Measurements from ENCODE around the gene CASKIN1. TPM values are rescaled to one million over a fixed set of nuclear protein-coding genes. Genes with fewer than 3 reads are reported as not detected.

The CASKIN1 gene
- polyA plus RNA-seq, 1 donor (not counting 4 experiments of a cell fraction or from before 2014, with no cell fraction given) = 0.04 TPM

DNA sequence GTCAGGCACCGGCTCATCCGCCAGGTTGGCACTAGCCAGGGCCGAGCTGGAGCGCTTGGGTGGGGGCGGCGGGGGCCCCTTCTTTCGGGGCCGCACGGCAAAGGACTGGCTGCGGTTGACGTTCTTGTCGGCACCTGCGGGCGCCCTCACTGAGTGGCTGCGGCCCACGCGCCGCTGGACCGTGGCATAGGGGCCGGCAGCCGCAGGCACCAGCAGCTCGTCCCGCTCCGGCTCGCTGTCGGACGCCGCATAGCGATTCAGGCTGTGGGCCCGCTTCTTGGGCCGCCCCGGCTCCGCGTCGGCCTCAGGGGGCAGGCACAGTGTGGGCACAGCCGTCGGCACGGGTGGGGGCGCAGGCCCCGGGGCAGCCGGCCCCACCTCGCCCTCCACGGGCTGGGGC, 15.9 kb downstream of the CASKIN1 start:
- H3K36me3 ChIP-seq (ENCODE audit: control insufficient read depth in 2 of 2, extremely low read depth in 1 of 2, insufficient read depth in 2 of 2, low read length in 2 of 2) = peaks cover 14 to 15% of the 10 kb centered on the region in 2 experiments
- H3K9ac ChIP-seq (ENCODE audit: control insufficient read depth, extremely low read depth, insufficient read depth, low read length) = no peak overlapping the region
- dilution Hi-C loops (cut with MboI; ENCODE audit: extremely low pct_ligation_motif_present, low sequenced_read_pairs) = no loop called here
- TF ChIP-seq, protein P1, sequence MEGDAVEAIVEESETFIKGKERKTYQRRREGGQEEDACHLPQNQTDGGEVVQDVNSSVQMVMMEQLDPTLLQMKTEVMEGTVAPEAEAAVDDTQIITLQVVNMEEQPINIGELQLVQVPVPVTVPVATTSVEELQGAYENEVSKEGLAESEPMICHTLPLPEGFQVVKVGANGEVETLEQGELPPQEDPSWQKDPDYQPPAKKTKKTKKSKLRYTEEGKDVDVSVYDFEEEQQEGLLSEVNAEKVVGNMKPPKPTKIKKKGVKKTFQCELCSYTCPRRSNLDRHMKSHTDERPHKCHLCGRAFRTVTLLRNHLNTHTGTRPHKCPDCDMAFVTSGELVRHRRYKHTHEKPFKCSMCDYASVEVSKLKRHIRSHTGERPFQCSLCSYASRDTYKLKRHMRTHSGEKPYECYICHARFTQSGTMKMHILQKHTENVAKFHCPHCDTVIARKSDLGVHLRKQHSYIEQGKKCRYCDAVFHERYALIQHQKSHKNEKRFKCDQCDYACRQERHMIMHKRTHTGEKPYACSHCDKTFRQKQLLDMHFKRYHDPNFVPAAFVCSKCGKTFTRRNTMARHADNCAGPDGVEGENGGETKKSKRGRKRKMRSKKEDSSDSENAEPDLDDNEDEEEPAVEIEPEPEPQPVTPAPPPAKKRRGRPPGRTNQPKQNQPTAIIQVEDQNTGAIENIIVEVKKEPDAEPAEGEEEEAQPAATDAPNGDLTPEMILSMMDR (optimal IDR thresholded peaks at IDR 0.05 in 1 of 3, IDR thresholded peaks at IDR 0.05 in 1 of 3, conservative IDR thresholded peaks at IDR 0.05 in 1 of 3; ENCODE audit: extremely low read depth in 1 of 3, insufficient read depth in 2 of 3, low read length in 3 of 3) = no peak
- no peak for TF ChIP-seq EZH2 (IDR thresholded peaks at IDR 0.05; ENCODE audit: low read length)
- DNase-seq (ENCODE audit: low read depth, low spot score) = no peak
- no peak for FAIRE-seq
- H3K27me3 ChIP-seq (ENCODE audit: control insufficient read depth, extremely low read depth, insufficient read depth, low read length) = peaks cover 5% of the 10 kb centered on the region
- no peaks in the 10 kb centered on the region for H3K9me1 ChIP-seq (ENCODE audit: control insufficient read depth, extremely low read depth, insufficient read depth, low read length)
- peaks cover 4% of the 10 kb centered on the region for H3K4me1 ChIP-seq (ENCODE audit: control insufficient read depth, extremely low read depth, insufficient read depth, low read length)
- no peak overlapping the region for H2AFZ ChIP-seq (ENCODE audit: control insufficient read depth, low read length)
- H3K4me2 ChIP-seq (ENCODE audit: control insufficient read depth, extremely low read depth, insufficient read depth, low read depth, low read length) = no peak overlapping the region
- no peak overlapping the region for H3K27ac ChIP-seq (ENCODE audit: control insufficient read depth, insufficient read depth, low read length)
- no peaks in the 10 kb centered on the region for H3K9me3 ChIP-seq (ENCODE audit: control insufficient read depth, low read depth, low read length)
- H4K20me1 ChIP-seq (ENCODE audit: control insufficient read depth, extremely low read depth, insufficient read depth, low read length) = no peaks in the 10 kb centered on the region
- no peaks in the 10 kb centered on the region for H3K79me2 ChIP-seq (ENCODE audit: control insufficient read depth, insufficient read depth, low read length)
- no peak overlapping the region for H3K4me3 ChIP-seq (ENCODE audit: control insufficient read depth in 2 of 3, extremely low read depth in 1 of 3, insufficient read depth in 2 of 3, low read depth in 1 of 3, low read length in 3 of 3)

DNA sequence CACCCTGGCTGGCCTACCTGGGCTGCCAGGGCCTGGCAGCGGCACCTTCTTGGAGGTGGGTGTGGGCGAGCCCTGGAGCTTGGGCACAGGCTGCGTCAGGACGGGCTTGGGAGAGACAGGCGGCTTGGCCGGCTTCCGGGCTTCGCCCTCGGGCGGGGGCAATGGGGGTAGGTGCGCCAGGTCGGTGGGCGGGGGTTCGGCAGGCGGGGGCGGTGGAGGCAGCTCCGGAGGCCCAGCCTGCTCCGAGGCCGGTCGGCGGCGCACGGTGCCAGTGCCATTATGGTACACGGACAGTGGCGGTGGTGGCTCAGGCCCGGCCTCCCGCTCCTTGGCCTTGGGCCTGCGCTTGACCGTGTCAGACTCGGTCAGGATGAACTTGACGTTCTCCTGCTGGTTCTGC, 16.8 kb downstream of the CASKIN1 start:
- FAIRE-seq (no peak), DNase-seq (ENCODE audit: low read depth, low spot score) (no peak)
- Histone ChIP-seq H3K36me3 (ENCODE audit: control insufficient read depth in 2 of 2, extremely low read depth in 1 of 2, insufficient read depth in 2 of 2, low read length in 2 of 2) (peaks cover 18 to 21% of the 10 kb centered on the region in 2 experiments), H2AFZ (ENCODE audit: control insufficient read depth, low read length) (no peak overlapping the region), H3K4me3 (ENCODE audit: control insufficient read depth in 2 of 3, extremely low read depth in 1 of 3, insufficient read depth in 2 of 3, low read depth in 1 of 3, low read length in 3 of 3) (no peak overlapping the region), H3K9me1 (ENCODE audit: control insufficient read depth, extremely low read depth, insufficient read depth, low read length) (no peaks in the 10 kb centered on the region), H3K9ac (ENCODE audit: control insufficient read depth, extremely low read depth, insufficient read depth, low read length) (no peak overlapping the region), H3K9me3 (ENCODE audit: control insufficient read depth, low read depth, low read length) (no peaks in the 10 kb centered on the region), H3K4me1 (ENCODE audit: control insufficient read depth, extremely low read depth, insufficient read depth, low read length) (peaks cover 4% of the 10 kb centered on the region), H3K4me2 (ENCODE audit: control insufficient read depth, extremely low read depth, insufficient read depth, low read depth, low read length) (peak overlapping the region; percentile 6), H3K27ac (ENCODE audit: control insufficient read depth, insufficient read depth, low read length) (no peak overlapping the region), H3K79me2 (ENCODE audit: control insufficient read depth, insufficient read depth, low read length) (no peaks in the 10 kb centered on the region), H3K27me3 (ENCODE audit: control insufficient read depth, extremely low read depth, insufficient read depth, low read length) (peaks cover 2% of the 10 kb centered on the region), H4K20me1 (ENCODE audit: control insufficient read depth, extremely low read depth, insufficient read depth, low read length) (no peaks in the 10 kb centered on the region)
- dilution Hi-C loops (cut with MboI; ENCODE audit: extremely low pct_ligation_motif_present, low sequenced_read_pairs) = no loop called here
- no peak for TF ChIP-seq EZH2 (IDR thresholded peaks at IDR 0.05; ENCODE audit: low read length)
- TF ChIP-seq, protein P1 (optimal IDR thresholded peaks at IDR 0.05 in 1 of 3, IDR thresholded peaks at IDR 0.05 in 1 of 3, conservative IDR thresholded peaks at IDR 0.05 in 1 of 3; ENCODE audit: extremely low read depth in 1 of 3, insufficient read depth in 2 of 3, low read length in 3 of 3) = no peak

Data from keratinocyte (primary cell).